C4-2B (cell line): ENCODE measurements around the gene RIN3.

Source experiments
- H3K27ac ChIP-seq: fragments of 450-650 bp; 2 replicates; pipeline ENCODE4 v1.5.1; 2017
- CTCF ChIP-seq: fragments of 450-650 bp; conservative IDR thresholded peaks from 2 replicates; pipeline ENCODE4 v1.5.1; 2017; ENCODE audit warnings: mild to moderate bottlenecking
- ZFX ChIP-seq: fragments of 450-650 bp; IDR thresholded peaks from 2 replicates; pipeline ENCODE4 v1.6.1; 2017

Gene RIN3

DNA sequence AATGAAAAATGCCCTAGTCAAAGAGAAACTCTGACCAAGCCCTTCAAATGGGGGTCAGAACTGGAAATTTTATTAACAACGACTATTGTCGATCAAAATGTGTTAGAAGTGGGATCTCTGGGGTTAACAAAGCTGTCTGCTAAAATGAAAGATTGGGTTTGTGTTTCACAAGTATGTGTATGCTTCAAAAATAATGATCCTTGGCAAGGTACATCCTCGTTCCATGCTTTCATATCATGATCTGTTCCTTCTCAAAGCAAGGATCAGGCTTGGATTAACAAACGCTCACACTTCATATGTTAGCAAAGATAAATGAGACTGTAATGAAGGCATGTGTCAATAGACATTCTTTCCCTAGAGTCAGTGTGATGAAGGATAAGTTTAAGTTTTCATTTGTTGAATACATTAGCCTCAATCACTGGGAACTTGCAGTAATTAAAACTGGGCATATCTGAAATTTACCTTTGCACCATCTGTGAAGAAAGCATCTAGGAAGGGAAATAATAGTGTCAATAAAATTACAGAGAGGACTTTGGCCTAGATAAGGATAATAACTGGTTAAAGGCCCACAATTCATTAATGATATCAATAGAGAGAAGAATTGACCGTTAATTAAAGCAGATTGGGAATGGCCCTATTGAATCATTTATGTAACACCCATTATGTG lies 91.8 kb downstream of the RIN3 start:
- no peak overlapping the region for H3K27ac ChIP-seq
- TF ChIP-seq ZFX, result no peak
- TF ChIP-seq CTCF, result no peak

- TF ChIP-seq ZFX (no peak), CTCF (no peak)
- peak overlapping the region; percentile 73 for H3K27ac ChIP-seq
These were observed 93.7 kb downstream of the RIN3 start for GRCh38 chr14:92607251-92607650.

- H3K27ac ChIP-seq, result peak overlapping the region; percentile 73
- no peak for TF ChIP-seq ZFX
- TF ChIP-seq CTCF, result no peak; the same call in 1 of the 2 replicates
These were observed 94.3 kb downstream of the RIN3 start for GRCh38 chr14:92607702-92608429.

- H3K27ac ChIP-seq, result peak overlapping the region; percentile 20; the same call in 1 of the 2 replicates
- TF ChIP-seq ZFX, result no peak
- TF ChIP-seq CTCF, result no peak
These were observed 96.4 kb downstream of the RIN3 start for GRCh38 chr14:92609955-92610354.

DNA sequence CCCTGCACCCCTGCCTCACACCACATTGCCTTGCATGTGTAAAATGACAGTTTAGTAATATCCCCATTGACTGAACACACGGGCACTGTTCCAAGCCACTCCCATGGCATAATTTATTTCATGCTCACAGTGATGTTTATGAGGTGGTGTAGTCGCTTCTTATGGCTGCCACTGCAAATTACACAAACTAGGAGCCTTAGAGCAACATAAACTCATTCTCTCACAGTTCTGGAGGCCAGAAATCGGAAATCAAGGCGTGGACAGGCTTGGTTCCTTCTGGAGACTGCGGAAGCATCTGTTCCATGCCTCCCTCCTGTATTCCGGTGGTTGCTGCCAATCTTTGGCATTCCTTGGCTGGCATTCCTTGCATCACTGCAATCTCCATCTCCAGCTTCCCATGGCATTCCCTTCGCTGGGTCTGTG lies 97.3 kb downstream of the RIN3 start:
- TF ChIP-seq CTCF (no peak), ZFX (no peak)
- H3K27ac ChIP-seq, result peak overlapping the region; percentile 20; the same call in 1 of the 2 replicates

DNA sequence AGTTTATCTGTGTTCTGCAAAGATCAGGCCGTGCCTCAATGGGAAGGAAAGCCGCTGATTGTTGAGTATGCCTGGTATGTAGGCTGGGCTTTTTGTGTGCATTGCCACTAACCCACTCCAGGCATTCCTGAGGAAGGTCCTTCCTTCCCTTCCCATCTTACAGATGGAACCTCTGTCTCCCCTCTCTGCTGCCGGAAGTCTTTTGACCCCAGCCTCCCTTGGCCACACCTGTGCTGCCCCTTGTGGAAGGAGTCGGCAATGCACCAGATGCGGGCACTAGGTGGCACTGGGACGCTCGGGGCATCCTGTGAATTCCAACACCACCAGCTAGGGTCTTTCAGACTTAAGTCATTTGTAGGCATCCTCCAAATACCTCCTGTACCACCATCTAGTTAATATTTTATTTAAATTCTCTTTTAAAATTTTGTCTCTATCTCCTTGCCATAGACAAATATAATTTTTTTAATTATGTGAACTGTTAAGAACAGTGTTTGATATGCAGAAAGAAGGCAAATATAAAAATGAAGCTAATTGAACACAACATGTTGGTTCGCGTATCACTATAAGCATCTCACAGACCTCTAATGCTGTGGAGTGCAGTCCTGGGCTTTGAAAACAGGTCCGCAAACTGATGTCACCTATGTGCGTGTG lies 99.6 kb downstream of the RIN3 start:
- peak; percentile 86 for TF ChIP-seq CTCF
- TF ChIP-seq ZFX, result no peak

GRCh38 chr14:92613681-92614260 lies 100.2 kb downstream of the RIN3 start:
- no peak overlapping the region for H3K27ac ChIP-seq
- no peak for TF ChIP-seq CTCF
- TF ChIP-seq ZFX, result no peak

More for the DNA sequence above, 99.6 kb downstream of the RIN3 start:
- H3K27ac ChIP-seq, result no peak overlapping the region
